Activated naive CD8-positive, alpha-beta T cell treated with anti-CD3 and anti-CD28 coated beads, Interleukin-2, amount 50 U/mL, for 24 hours (primary cell): ENCODE measurements around the gene OR10AG1.

ENCODE experiments used
- ATAC-seq: fragments of 150-1000 bp; cut with Tn5 transposase; one replicate; pipeline ENCODE4 v1.10.0; 2021
- DNase-seq: peaks from one replicate; pipeline ENCODE4 v3.0.0; 2021
- H3K27ac Mint-ChIP-seq: one replicate; pipeline ENCODE4 v1.8.0; 2021; ENCODE audit warnings: mild to moderate bottlenecking, mixed read lengths
- H3K27me3 Mint-ChIP-seq: one replicate; pipeline ENCODE4 v1.8.0; 2021; ENCODE audit warnings: mixed read lengths
- H3K36me3 Mint-ChIP-seq: one replicate; pipeline ENCODE4 v1.8.0; 2021; ENCODE audit warnings: low read depth, mixed read lengths
- H3K4me1 Mint-ChIP-seq: one replicate; pipeline ENCODE4 v1.8.0; 2021; ENCODE audit warnings: mixed read lengths
- H3K4me3 Mint-ChIP-seq: one replicate; pipeline ENCODE4 v1.8.0; 2021; ENCODE audit warnings: mild to moderate bottlenecking, moderate library complexity, mixed read lengths
- H3K9me3 Mint-ChIP-seq: one replicate; pipeline ENCODE4 v1.8.0; 2021; ENCODE audit warnings: mixed read lengths

OR10AG1 gene, protein sequence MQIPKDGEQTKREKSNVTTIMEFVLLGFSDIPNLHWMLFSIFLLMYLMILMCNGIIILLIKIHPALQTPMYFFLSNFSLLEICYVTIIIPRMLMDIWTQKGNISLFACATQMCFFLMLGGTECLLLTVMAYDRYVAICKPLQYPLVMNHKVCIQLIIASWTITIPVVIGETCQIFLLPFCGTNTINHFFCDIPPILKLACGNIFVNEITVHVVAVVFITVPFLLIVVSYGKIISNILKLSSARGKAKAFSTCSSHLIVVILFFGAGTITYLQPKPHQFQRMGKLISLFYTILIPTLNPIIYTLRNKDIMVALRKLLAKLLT

DNA sequence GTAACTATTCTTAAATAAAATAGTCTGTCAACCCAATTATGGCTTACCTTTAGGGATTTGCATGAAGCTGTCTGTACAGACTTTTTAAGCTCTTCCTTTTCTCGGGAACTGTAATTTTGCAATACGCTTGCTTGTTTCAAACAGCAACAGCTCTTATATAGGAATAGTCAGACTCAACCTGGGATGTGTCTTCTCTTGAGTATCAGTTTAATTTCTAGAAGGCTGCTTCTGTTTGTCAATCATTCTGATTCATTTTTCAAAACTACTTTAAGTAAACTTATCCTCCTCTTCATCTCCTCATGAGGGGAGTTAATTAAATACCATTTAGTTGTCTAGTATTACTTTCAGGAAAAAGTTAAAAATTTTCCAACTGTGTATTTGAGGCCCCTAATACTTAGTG is at the start of gene OR10AG1:
TSS of gene OR10AG1 (minus strand) at position 101 of the 400 bp plus-strand sequence. CDS start at position 63, 38 bp downstream.
- no peaks in the 10 kb centered on the region for H3K27me3 Mint-ChIP-seq
- H3K27ac Mint-ChIP-seq, result no peak within 1 kb of the TSS
- H3K4me1 Mint-ChIP-seq, result no peaks in the 10 kb centered on the region
- H3K9me3 Mint-ChIP-seq, result peaks cover 23% of the 10 kb centered on the region
- H3K36me3 Mint-ChIP-seq, result no peaks in the 10 kb centered on the region
- DNase-seq (no peak), ATAC-seq (no peak)
- no peak within 1 kb of the TSS for H3K4me3 Mint-ChIP-seq

DNA sequence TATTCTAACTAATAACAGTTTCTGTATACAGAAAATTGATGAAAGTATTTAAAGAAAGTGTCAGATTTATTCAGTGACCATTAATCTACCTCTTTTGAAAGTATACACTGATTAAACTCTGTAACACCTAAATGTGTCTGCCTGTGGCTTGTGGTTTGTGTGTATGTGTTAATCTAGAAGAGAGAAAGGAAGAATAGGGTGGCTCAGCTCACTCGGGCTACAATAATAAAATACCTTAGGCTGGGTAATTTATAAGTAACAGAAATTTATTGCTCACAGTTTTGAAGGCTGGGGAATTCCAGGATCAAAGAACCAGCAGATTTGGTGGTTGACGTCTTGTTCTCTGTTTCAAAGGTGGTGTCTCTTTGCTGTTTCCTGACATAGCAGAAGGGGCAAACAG is 44.1 kb upstream of the OR10AG1 start:
- no peak overlapping the region for H3K27ac Mint-ChIP-seq
- peaks cover 18% of the 10 kb centered on the region for H3K9me3 Mint-ChIP-seq
- no peaks in the 10 kb centered on the region for H3K36me3 Mint-ChIP-seq
- ATAC-seq, result no peak
- no peaks in the 10 kb centered on the region for H3K4me1 Mint-ChIP-seq
- no peak for DNase-seq
- no peaks in the 10 kb centered on the region for H3K27me3 Mint-ChIP-seq
- no peak overlapping the region for H3K4me3 Mint-ChIP-seq

DNA sequence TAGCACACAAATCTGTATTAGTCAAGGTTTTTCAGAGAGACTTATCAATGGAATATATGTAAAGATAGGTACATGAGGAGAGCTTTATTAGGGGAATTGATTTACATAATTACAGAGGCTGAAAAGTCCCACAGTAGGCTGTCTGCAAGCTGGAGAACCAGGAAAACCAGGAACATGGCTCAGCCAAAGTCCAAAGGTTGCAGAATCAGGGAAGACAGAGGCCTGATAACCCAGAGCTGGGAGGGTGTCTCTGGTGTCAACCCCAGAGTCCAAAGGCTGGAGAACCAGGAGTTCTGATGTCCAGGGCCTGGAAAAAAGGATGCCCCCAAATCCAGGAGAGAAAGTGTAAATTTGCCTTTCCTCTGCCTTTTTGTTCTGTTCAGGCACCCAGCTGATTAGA is 41.0 kb upstream of the OR10AG1 start:
- Mint-ChIP-seq H3K36me3 (no peaks in the 10 kb centered on the region), H3K4me1 (no peaks in the 10 kb centered on the region), H3K9me3 (peaks cover 19% of the 10 kb centered on the region), H3K27me3 (no peaks in the 10 kb centered on the region), H3K4me3 (no peak overlapping the region), H3K27ac (no peak overlapping the region)
- DNase-seq (no peak), ATAC-seq (no peak)

DNA sequence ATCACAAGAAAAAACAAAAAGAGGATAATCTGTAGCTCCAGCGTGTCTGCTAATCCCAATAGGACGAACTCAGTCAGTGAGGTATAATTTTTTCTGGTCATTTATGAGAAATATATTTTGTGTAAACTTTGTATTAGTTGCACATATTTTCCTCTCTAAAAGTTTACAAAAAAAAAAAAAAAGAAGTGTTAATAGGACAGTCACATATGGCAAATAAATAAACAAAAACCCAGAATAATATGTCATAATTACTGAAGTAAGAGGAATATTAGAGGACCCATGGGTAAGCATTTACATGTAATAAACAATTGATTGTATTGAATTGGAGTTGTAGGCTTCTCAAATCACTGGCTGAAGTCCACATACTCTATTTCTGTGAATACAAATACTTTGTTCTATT is 24.8 kb upstream of the OR10AG1 start, which contains the start of gene OR5F1:
TSS of gene OR5F1 (minus strand) at position 101 of the 400 bp plus-strand sequence. CDS start at position 101, 0 bp downstream.
- Mint-ChIP-seq H3K4me1 (no peaks in the 10 kb centered on the region), H3K9me3 (peaks cover 17% of the 10 kb centered on the region), H3K4me3 (no peak within 1 kb of the TSS), H3K36me3 (no peaks in the 10 kb centered on the region), H3K27me3 (no peaks in the 10 kb centered on the region), H3K27ac (no peak within 1 kb of the TSS)
- DNase-seq (no peak), ATAC-seq (no peak)

DNA sequence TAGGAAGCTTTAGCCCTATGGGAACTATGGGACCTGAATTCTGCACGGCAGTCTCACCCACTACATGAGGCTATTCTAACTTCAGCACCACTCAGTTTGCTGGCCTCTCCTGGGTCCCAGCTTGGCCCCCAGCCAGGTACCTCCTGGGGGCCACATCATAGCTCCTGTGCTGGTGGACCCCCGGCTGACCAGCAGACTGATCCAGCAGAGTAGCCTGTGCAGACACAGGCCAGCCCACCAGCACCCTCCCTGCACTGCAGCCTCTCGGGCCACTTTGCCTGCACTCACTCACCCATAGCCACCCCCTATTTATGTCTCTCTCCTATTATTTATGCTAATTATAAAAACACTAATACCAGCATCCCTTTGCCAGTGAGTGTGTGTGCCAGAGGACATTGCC is 1.2 kb upstream of the OR10AG1 start:
- Mint-ChIP-seq H3K36me3 (no peaks in the 10 kb centered on the region), H3K4me1 (no peaks in the 10 kb centered on the region), H3K9me3 (peaks cover 23% of the 10 kb centered on the region), H3K27me3 (no peaks in the 10 kb centered on the region), H3K4me3 (no peak overlapping the region), H3K27ac (no peak overlapping the region)
- ATAC-seq (no peak), DNase-seq (no peak)

DNA sequence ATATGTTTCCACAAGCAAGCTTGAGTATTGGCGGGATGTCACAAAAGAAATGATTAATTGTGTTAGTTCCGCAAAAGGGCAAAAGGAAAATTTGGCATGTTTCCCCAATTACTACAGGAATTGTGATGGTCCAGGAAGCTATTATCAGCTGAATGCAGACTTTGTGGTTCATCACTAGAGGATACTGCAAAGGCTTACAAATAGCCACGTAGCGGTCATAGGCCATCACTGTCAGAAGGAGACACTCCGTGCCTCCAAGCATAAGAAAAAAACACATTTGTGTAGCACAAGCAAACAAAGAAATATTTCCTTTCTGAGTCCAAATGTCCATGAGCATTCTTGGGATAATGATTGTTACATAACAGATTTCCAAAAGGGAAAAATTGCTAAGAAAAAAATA is 1.8 kb downstream of the OR10AG1 start:
- Mint-ChIP-seq H3K4me3 (no peak overlapping the region), H3K27ac (no peak overlapping the region), H3K9me3 (peaks cover 21% of the 10 kb centered on the region), H3K36me3 (no peaks in the 10 kb centered on the region), H3K27me3 (no peaks in the 10 kb centered on the region), H3K4me1 (no peaks in the 10 kb centered on the region)
- DNase-seq (no peak), ATAC-seq (no peak)

DNA sequence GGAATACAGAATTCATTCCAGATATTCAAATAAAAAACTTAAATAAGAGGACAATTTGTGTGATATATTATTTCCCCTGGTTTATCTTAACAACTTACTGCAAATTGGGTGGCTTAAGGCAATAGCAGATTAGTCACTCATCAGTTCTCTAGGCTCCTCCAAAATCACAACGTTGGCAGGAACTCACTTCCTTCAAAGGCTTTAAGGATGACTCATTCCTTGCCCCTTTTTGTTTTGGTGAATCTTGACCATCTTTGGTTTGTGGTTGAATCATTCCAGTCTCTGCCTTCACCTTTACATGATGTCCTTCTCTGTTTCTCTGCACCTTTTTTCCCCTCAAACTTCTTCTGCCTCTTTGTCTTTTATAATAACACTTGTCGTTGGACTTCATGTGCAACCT is 3.4 kb downstream of the OR10AG1 start:
- H3K36me3 Mint-ChIP-seq, result no peaks in the 10 kb centered on the region
- H3K27ac Mint-ChIP-seq, result no peak overlapping the region
- peaks cover 14% of the 10 kb centered on the region for H3K9me3 Mint-ChIP-seq
- DNase-seq (no peak), ATAC-seq (no peak)
- no peak overlapping the region for H3K4me3 Mint-ChIP-seq
- H3K27me3 Mint-ChIP-seq, result no peaks in the 10 kb centered on the region
- H3K4me1 Mint-ChIP-seq, result no peaks in the 10 kb centered on the region

DNA sequence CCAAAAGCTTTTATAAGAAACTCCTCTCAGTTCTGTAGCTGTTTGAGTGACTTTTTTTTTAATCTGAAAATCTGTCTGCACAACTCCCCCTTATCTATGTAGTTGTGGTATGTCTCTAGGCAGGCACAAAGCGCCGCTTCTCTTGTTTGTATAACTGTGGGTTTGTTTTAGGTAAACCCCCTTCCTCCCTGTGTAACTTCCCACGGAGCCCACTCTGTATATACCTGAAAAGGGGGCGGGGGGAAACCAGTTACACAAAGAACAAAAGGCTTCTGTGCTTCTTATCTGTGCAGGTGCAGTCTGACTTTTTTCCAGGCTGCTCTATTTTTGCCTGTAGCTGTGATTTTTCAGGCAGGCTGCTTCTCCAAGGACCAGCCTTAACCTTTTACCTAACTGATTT is 13.2 kb downstream of the OR10AG1 start:
- no peaks in the 10 kb centered on the region for H3K4me1 Mint-ChIP-seq
- no peaks in the 10 kb centered on the region for H3K36me3 Mint-ChIP-seq
- DNase-seq (no peak), ATAC-seq (no peak)
- no peak overlapping the region for H3K4me3 Mint-ChIP-seq
- no peak overlapping the region for H3K27ac Mint-ChIP-seq
- peaks cover 8% of the 10 kb centered on the region for H3K9me3 Mint-ChIP-seq
- no peaks in the 10 kb centered on the region for H3K27me3 Mint-ChIP-seq

DNA sequence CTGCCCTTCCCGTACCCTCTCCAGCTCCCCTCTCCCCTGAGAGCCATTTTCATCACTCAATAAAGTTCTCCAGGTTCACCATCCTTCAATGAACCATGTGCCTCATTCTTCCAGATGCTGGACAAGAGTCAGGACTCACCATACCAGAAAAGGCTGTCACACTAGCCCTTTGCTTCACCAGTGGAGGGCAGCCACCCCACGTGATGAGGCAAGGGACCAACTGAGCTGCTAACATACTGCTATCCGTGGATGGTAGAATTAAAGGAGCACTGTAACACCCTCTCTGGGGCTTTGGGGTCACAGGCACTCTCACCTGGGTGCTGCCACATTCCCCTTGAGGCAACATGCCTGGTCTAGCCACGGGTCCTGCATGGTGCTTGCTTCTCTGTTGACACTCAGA is 20.4 kb downstream of the OR10AG1 start:
- H3K36me3 Mint-ChIP-seq, result no peaks in the 10 kb centered on the region
- ATAC-seq (no peak), DNase-seq (no peak)
- no peaks in the 10 kb centered on the region for H3K4me1 Mint-ChIP-seq
- H3K27me3 Mint-ChIP-seq, result no peaks in the 10 kb centered on the region
- no peaks in the 10 kb centered on the region for H3K9me3 Mint-ChIP-seq
- no peak overlapping the region for H3K4me3 Mint-ChIP-seq
- no peak overlapping the region for H3K27ac Mint-ChIP-seq

DNA sequence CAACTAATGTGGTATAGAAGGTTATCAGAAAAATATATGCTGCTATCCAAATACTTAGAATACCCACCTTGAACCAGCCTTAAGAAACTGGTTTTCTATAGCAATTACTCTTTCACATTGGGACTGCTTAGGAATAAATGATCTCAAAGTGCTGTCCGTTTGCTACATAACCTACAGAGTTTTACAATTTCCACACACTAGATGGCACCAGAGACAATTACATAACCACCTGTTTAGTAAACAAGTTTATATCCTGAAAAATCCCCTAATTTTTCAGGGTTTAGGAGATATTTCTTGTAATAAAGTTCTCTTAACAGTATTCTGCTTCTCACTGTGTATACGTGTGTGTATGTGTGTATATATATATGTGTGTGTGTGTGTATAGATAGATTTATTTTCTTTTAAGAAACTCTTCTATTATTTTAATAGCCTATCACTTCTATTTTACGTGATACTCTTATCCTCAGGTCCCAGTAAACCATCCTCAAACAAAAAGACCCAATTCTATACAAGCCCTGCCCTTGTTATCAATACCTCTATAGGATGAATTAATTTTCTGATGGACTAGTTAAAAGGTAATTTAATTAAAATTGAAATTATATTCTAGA is 26.9 kb downstream of the OR10AG1 start:
- ATAC-seq, result no peak
- Mint-ChIP-seq H3K9me3 (no peaks in the 10 kb centered on the region), H3K36me3 (no peaks in the 10 kb centered on the region), H3K27ac (no peak overlapping the region), H3K27me3 (no peaks in the 10 kb centered on the region), H3K4me3 (no peak overlapping the region), H3K4me1 (no peaks in the 10 kb centered on the region)
- DNase-seq, result no peak

DNA sequence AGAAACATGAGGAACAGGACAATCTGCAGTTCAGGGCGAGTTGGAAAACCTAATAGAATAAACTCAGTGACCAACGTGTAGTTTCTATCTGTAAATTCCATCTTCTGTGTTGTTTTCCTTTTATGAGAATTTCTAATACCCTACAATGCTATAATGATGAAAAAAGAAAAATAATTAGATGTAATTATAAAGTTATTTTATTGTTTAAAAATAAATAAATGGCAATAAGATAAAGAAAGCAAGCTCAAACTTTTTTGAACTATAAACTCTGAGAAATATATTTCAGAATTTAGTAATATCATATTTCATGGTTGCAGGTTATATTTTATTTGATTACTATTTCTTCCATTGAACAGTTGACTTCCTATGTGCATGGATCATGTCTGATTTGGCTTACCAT is 33.4 kb downstream of the OR10AG1 start, which contains the start of gene OR5I1:
TSS of gene OR5I1 (minus strand) at position 101 of the 400 bp plus-strand sequence. CDS start at position 101, 0 bp downstream.
- H3K4me3 Mint-ChIP-seq, result no peak within 1 kb of the TSS
- H3K9me3 Mint-ChIP-seq, result peaks cover 5% of the 10 kb centered on the region
- no peaks in the 10 kb centered on the region for H3K4me1 Mint-ChIP-seq
- H3K36me3 Mint-ChIP-seq, result no peaks in the 10 kb centered on the region
- ATAC-seq, result no peak
- H3K27ac Mint-ChIP-seq, result no peak within 1 kb of the TSS
- no peaks in the 10 kb centered on the region for H3K27me3 Mint-ChIP-seq
- no peak for DNase-seq

DNA sequence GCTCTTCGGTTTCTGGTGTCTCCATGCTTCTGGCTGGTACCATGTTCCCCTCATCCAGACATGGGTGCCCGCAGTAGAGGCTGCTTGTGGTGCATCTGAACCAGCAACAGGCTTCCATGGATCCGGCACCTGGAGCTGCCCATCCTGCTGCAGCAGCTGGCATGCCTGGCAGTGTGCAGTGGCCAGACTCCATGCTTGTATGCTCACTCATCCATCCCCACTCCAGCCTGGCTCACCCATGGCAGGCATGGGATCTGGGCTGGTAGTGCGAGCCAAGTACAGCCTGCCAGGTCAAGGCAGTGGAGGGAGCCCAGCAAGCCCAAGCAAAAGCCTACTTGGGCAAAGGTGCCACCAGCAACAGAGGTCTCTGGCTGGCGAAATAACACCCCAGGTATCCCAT is 49.2 kb downstream of the OR10AG1 start:
- no peak for ATAC-seq
- no peak for DNase-seq
- peaks cover 21% of the 10 kb centered on the region for H3K9me3 Mint-ChIP-seq
- no peaks in the 10 kb centered on the region for H3K4me1 Mint-ChIP-seq
- H3K4me3 Mint-ChIP-seq, result no peak overlapping the region
- no peaks in the 10 kb centered on the region for H3K36me3 Mint-ChIP-seq
- no peak overlapping the region for H3K27ac Mint-ChIP-seq
- H3K27me3 Mint-ChIP-seq, result no peaks in the 10 kb centered on the region
